Hepatocyte (in vitro differentiated cells): ENCODE data around the gene NXPH1.

Experiments used
- CTCF ChIP-seq: fragments of 200-600 bp; sonication (generic); IDR thresholded peaks from 2 replicates; pipeline ENCODE4 v1.5.1; 2016; ENCODE audit warnings: antibody characterized with exemption, mild to moderate bottlenecking; ENCODE audit not compliant: poor library complexity
- EZH2 ChIP-seq: fragments of 200-600 bp; sonication (generic); IDR thresholded peaks from 2 replicates; pipeline ENCODE4 v1.6.1; 2016; ENCODE audit warnings: antibody characterized with exemption, mild to moderate bottlenecking, borderline replicate concordance
- EZH2phosphoT487 ChIP-seq: fragments of 200-600 bp; sonication (generic); IDR thresholded peaks from one replicate; pipeline ENCODE4 v1.6.1; 2018; ENCODE audit warnings: antibody characterized with exemption, mild to moderate bottlenecking, low read depth, moderate library complexity; ENCODE audit not compliant: unreplicated experiment, severe bottlenecking

- TF ChIP-seq CTCF (no peak), EZH2 (no peak), EZH2phosphoT487 (no peak)
Observed at GRCh38 chr7:8613191-8613590, 179.8 kb downstream of the NXPH1 start.
